A549 (cell line): ENCODE measurements around the gene ICAM4. TPM values are rescaled to one million over a fixed set of nuclear protein-coding genes. Genes with fewer than 3 reads are reported as not detected.

Experiments
- ATAC-seq, 2 experiments: fragments of 200-7000 bp in 1 of 2; fragments of >200 bp in 1 of 2; cut with Nextera tagmentation in 1 of 2; cut with Tn5 transposase in 1 of 2; 3 replicates each; pipeline versions ENCODE4 v1.8.0 to v1.9.1; 2018 to 2020; ENCODE audit warnings: mild to moderate bottlenecking in 1 of 2, moderate library complexity in 1 of 2
- CTCF ChIA-PET: fragments of 300-600 bp; sonication (Branson Sonifier 250); formaldehyde crosslinking; extraction: SDS; loops from one replicate; lab custom pipeline; 2021; ENCODE audit warnings: antibody characterized with exemption, inconsistent platforms; lab: Yijun Ruan, JAX
- POLR2A ChIA-PET: fragments of 350-600 bp; formaldehyde crosslinking; extraction: SDS; loops from one replicate; lab custom pipeline; 2021; ENCODE audit warnings: antibody characterized with exemption, inconsistent platforms; lab: Yijun Ruan, JAX
- DNase-seq, 2 experiments: peaks; one replicate each; pipeline versions ENCODE4 v3.0.0 to v3.0.0-alpha.2; 2011 to 2016; ENCODE audit warnings: low read depth in 1 of 2, low spot score in 1 of 2
- FAIRE-seq: peaks from 2 replicates; lab custom pipeline; 2011; peaks lifted over from hg19 to GRCh38; lab: Jason Lieb, UNC
- H3K27ac ChIP-seq, 2 experiments: fragments of >200 bp; sonication (Bioruptor Twin); formaldehyde crosslinking; 3 replicates each; pipeline ENCODE4 v1.5.1; 2016 to 2017
- H3K4me1 ChIP-seq: fragments of >200 bp; sonication (Bioruptor Twin); formaldehyde crosslinking; 3 replicates; pipeline ENCODE4 v1.6.1; 2016
- H3K4me2 ChIP-seq: fragments of >200 bp; sonication (Bioruptor Twin); formaldehyde crosslinking; 3 replicates; pipeline ENCODE4 v1.6.1; 2016
- H3K4me3 ChIP-seq: fragments of >200 bp; sonication (Bioruptor Twin); formaldehyde crosslinking; 3 replicates; pipeline ENCODE4 v1.5.1; 2016
- H3K9me3 ChIP-seq: fragments of >200 bp; sonication (Bioruptor Twin); formaldehyde crosslinking; 3 replicates; pipeline ENCODE4 v1.6.1; 2016
- CBX2 ChIP-seq: fragments of 200-600 bp; sonication (generic); IDR thresholded peaks from 2 replicates; pipeline ENCODE4 v1.6.1; 2016; ENCODE audit warnings: low read depth, mild to moderate bottlenecking, borderline replicate concordance
- CHD2 ChIP-seq: fragments of 150-350 bp; IDR thresholded peaks from 2 replicates; pipeline ENCODE4 v1.6.1; 2014; ENCODE audit warnings: low read length; ENCODE audit not compliant: partially characterized antibody
- E2F6 ChIP-seq: IDR thresholded peaks from 2 replicates; pipeline ENCODE4 v1.6.1; 2012; ENCODE audit warnings: low read depth, borderline replicate concordance
- FOSB ChIP-seq: fragments of 250-450 bp; sonication (Bioruptor Pico); IDR thresholded peaks from 2 replicates; pipeline ENCODE4 v1.5.0; 2020; ENCODE audit warnings: mild to moderate bottlenecking, moderate library complexity
- FOSL2 ChIP-seq, 2 experiments: fragments of 450-650 bp in 1 of 2; fragments of >200 bp in 1 of 2; sonication (Bioruptor Twin) in 1 of 2; formaldehyde crosslinking; IDR thresholded peaks; 2 replicates each; pipeline versions ENCODE4 v1.5.0 to v1.6.1; 2016 to 2020; ENCODE audit warnings: mild to moderate bottlenecking in 1 of 2, moderate library complexity in 1 of 2
- GATA3 ChIP-seq: IDR thresholded peaks from 2 replicates; pipeline ENCODE4 v1.6.1; 2012; ENCODE audit warnings: borderline replicate concordance
- HEYL ChIP-seq: fragments of 250-450 bp; sonication (Bioruptor Pico); IDR thresholded peaks from 2 replicates; pipeline ENCODE4 v1.8.0; 2021; ENCODE audit warnings: mild to moderate bottlenecking, moderate library complexity
- HOXB5 ChIP-seq: fragments of 250-450 bp; sonication (Bioruptor Pico); IDR thresholded peaks from 2 replicates; pipeline ENCODE4 v1.5.0; 2020; ENCODE audit warnings: mild to moderate bottlenecking, moderate library complexity
- JUN ChIP-seq, 2 experiments: fragments of >200 bp; sonication (Bioruptor Twin); formaldehyde crosslinking; IDR thresholded peaks; 2 replicates in 1 of 2; 3 replicates in 1 of 2; pipeline ENCODE4 v1.6.1; 2016 to 2017
- JUNB ChIP-seq: fragments of >200 bp; sonication (Bioruptor Twin); formaldehyde crosslinking; IDR thresholded peaks from 2 replicates; pipeline ENCODE4 v1.6.1; 2016
- KDM1A ChIP-seq: fragments of 200-600 bp; sonication (generic); IDR thresholded peaks from 2 replicates; pipeline ENCODE4 v1.6.1; 2016; ENCODE audit warnings: low read depth, mild to moderate bottlenecking
- MAFK ChIP-seq: fragments of 450-650 bp; IDR thresholded peaks from 2 replicates; pipeline ENCODE4 v1.6.1; 2014; ENCODE audit not compliant: partially characterized antibody
- NPAS2 ChIP-seq: fragments of 250-450 bp; sonication (Bioruptor Pico); IDR thresholded peaks from 2 replicates; pipeline ENCODE4 v1.8.0; 2022; ENCODE audit warnings: mild to moderate bottlenecking, moderate library complexity, borderline replicate concordance
- NR3C1 ChIP-seq: fragments of >200 bp; sonication (Bioruptor Twin); formaldehyde crosslinking; IDR thresholded peaks from 3 replicates; pipeline ENCODE4 v1.6.1; 2017
- POLR2A ChIP-seq: IDR thresholded peaks from 2 replicates; pipeline ENCODE4 v1.6.1; 2012; ENCODE audit warnings: mild to moderate bottlenecking, low read length
- POLR2AphosphoS2 ChIP-seq: conservative IDR thresholded peaks from 2 replicates; pipeline ENCODE4 v1.6.1; 2012; ENCODE audit warnings: low read length, improper control_type of control experiment, inconsistent platforms
- SMC3 ChIP-seq: fragments of >200 bp; sonication (Bioruptor Twin); formaldehyde crosslinking; IDR thresholded peaks from 3 replicates; pipeline ENCODE4 v1.6.1; 2018; ENCODE audit warnings: inconsistent platforms
- ZSCAN20 ChIP-seq: fragments of 250-450 bp; sonication (Bioruptor Pico); IDR thresholded peaks from 2 replicates; pipeline ENCODE4 v1.8.0; 2022; ENCODE audit warnings: mild to moderate bottlenecking, moderate library complexity
- WGBS: methylation state at CpG from one replicate; pipeline ENCODE4 v1.1.6; 2017; ENCODE audit errors: missing lambda C conversion rate; 5-methylcytosine and 5-hydroxymethylcytosine counted together
- polyA plus RNA-seq, 4 experiments: library from polyadenylated mRNA; depleted of rRNA in 3 of 4; stranded (reverse); fragments of >200 nt; fragmentation: RNase III in 1 of 4; extraction: RNeasy Plus Mini Kit Qiagen cat#74134 plus additional on column Dnase treatment in 1 of 4; gene quantifications; 2 replicates in 3 of 4; 3 replicates in 1 of 4; pipeline ENCODE4 v1.2.3, GENCODE V29; 2011 to 2017
- TF ChIP-seq, protein P1 (sequence below): fragments of 250-450 bp; sonication (Bioruptor Pico); IDR thresholded peaks from 2 replicates; pipeline ENCODE4 v1.5.0; 2020; ENCODE audit warnings: low read depth, mild to moderate bottlenecking, moderate library complexity
- TF ChIP-seq, protein P2 (sequence below): IDR thresholded peaks from 2 replicates; pipeline ENCODE4 v1.6.1; 2012

The ICAM4 gene
- polyA plus RNA-seq, 2 of the 4 experiments (the other 2 are of a cell fraction), result not detected

- CTCF ChIA-PET, result interaction anchor here (0.8 to 2.0 kb wide), 5 partner anchors 10 to 84 kb away, joined by 3 to 9 read pairs (median 3); partner anchors contain the start of gene ICAM1
- 3% methylated on average over 7 of the region's 44 CpGs for WGBS
- Histone ChIP-seq H3K4me3 (peak overlapping the region; percentile 76), H3K9me3 (no peaks in the 10 kb centered on the region), H3K27ac (peak overlapping the region; percentile 81 to 97), H3K4me2 (peak overlapping the region; percentile 92), H3K4me1 (peaks cover 11% of the 10 kb centered on the region; the same call in 1 of the 3 replicates)
- FAIRE-seq (no peak), DNase-seq (no peak), ATAC-seq (peak; percentile 43 to 44)
- POLR2A ChIA-PET, result interaction anchor here (0.6 to 2.5 kb wide), 10 partner anchors 9 to 65 kb away, joined by 3 to 12 read pairs (median 4); partner anchors contain the start of genes ICAM5 and TYK2
- TF ChIP-seq CBX2 (no peak), CHD2 (no peak), HEYL (CRISPR knock-in tag) (no peak), GATA3 (no peak), SMC3 (no peak), NPAS2 (CRISPR knock-in tag) (no peak), ZSCAN20 (CRISPR knock-in tag) (no peak), POLR2AphosphoS2 (no peak), E2F6 (no peak), JUN (IDR thresholded peaks at IDR 0.05) (no peak), FOSL2 (IDR thresholded peaks at IDR 0.05) (no peak), FOSL2 (CRISPR knock-in tag; IDR thresholded peaks at IDR 0.05) (no peak), JUNB (no peak), KDM1A (no peak), MAFK (no peak), HOXB5 (no peak), FOSB (CRISPR knock-in tag) (no peak), NR3C1 (no peak)
- TF ChIP-seq, protein P1, sequence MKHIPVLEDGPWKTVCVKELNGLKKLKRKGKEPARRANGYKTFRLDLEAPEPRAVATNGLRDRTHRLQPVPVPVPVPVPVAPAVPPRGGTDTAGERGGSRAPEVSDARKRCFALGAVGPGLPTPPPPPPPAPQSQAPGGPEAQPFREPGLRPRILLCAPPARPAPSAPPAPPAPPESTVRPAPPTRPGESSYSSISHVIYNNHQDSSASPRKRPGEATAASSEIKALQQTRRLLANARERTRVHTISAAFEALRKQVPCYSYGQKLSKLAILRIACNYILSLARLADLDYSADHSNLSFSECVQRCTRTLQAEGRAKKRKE (CRISPR knock-in tag), result no peak
These were observed 47.2 kb downstream of the ICAM4 start for GRCh38 chr19:10333758-10334587.

DNA sequence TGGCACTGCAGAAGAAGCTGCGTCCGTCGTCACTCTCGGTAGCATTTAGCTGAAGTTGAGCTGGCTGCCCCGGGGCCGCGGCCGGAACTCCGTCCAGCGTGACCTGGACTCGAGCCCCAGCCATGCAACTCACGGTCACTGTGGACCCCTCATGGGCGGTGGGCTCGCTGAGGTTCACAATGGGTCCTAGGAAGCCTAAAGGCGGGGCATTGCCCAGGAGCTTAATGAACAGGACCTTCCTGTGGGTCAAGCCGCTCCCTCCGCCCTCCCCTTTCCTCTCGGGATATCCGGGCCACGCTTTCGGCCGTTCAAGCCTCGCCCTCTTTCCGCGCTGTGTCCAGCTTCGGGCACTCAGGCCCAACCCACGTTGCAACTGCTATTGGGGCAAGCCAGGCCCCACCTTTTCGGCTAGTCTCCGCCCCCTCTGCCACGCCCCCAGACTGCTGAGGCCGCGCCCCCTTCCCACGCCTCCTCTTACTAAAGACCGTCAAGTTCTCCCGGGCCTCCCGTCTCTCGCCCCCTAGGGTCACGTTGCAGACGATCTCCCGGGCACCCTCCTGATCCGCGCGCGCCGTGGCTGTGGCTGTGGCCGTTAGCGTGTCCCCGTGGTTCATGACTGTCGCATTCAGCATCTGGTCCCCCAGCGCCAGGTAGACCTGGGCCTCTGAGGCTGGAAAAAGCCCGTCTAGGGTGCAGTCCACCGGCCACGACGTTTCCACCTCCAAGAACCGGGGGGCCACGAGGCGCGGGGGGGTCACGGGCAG lies 48.0 kb downstream of the ICAM4 start:
- ChIA-PET POLR2A (interaction anchor here (2.5 kb wide), 1 partner anchor 45 kb away, joined by 12 read pairs; the partner anchor contains the start of gene TYK2), CTCF (interaction anchor here (1.2 to 2.0 kb wide), 3 partner anchors 54 to 76 kb away, joined by 3 to 9 read pairs (median 4); partner anchors contain the start of gene ICAM1)
- no peak for TF ChIP-seq NR3C1
- peak in 1 of 2 experiments; percentile 15; a peak in 1 of 5 replicates for TF ChIP-seq JUN (IDR thresholded peaks at IDR 0.05)
- TF ChIP-seq POLR2A, result peak; percentile 30
- TF ChIP-seq, protein P2, sequence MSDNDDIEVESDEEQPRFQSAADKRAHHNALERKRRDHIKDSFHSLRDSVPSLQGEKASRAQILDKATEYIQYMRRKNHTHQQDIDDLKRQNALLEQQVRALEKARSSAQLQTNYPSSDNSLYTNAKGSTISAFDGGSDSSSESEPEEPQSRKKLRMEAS, result peak; percentile 68
- peak overlapping the region; percentile 81 to 97 for H3K27ac ChIP-seq
- H3K4me3 ChIP-seq, result peak overlapping the region; percentile 76
- ATAC-seq (peak; percentile 74 to 88), FAIRE-seq (no peak), DNase-seq (peak; percentile 66 to 93)
- 1% methylated on average over 28 of the region's 59 CpGs for WGBS
- peak overlapping the region; percentile 92 for H3K4me2 ChIP-seq
- H3K9me3 ChIP-seq, result no peaks in the 10 kb centered on the region
- peaks cover 11% of the 10 kb centered on the region; the same call in 1 of the 3 replicates for H3K4me1 ChIP-seq
